Left cardiac atrium (tissue), 4 donors: ENCODE results near the gene TSPEAR. TPM values are rescaled to one million over a fixed set of nuclear protein-coding genes. Genes with fewer than 3 reads are reported as not detected.

Experiments used
- ATAC-seq, 2 donors: fragments of 200-7000 bp; cut with Tn5 transposase; one replicate each; pipeline ENCODE4 v1.9.1; 2020; ENCODE audit warnings: mild to moderate bottlenecking in 2 of 2, moderate library complexity in 2 of 2
- DNase-seq: peaks from one replicate; pipeline ENCODE4 v3.0.0-alpha.2; 2020
- intact Hi-C, 2 donors: fragments of 100-400 bp; cut with DNase I; formaldehyde crosslinking; loops; one replicate each; pipeline versions ENCODE4 v1.14.1 to v1.15.1; 2022 to 2023
- long read RNA-seq: library from polyadenylated mRNA; unstranded; transcript quantifications from one replicate; pipeline ENCODE4 v2.0.0, GENCODE V29; 2021
- total RNA-seq, 2 donors: library from RNA; stranded (reverse); fragmentation: NEBNext Ultra II Directional; extraction: Animal tissue kit (Norgen Biotek cat#: 25700); gene quantifications; one replicate each; pipeline ENCODE4 v1.2.1, GENCODE V29; 2021
- donor health status: DM: no; HTN: yes; CAD: no.
- donor health status: DM: no; HTN: yes; CAD: no; lungs with severe emphysema.
- donor health status: DM: yes; HTN: yes; CAD: no.
- donor health status: Dilated cardiomyopathy.

TSPEAR gene
- 1 to 10 TPM in 1 of 2 donors, under 1 TPM in 1; 0.39 to 1.6 TPM for total RNA-seq
- long read RNA-seq, partial matches to known transcripts: 0 of 3 reads
- long read RNA-seq, other reads (novel, unspliced or antisense): 3 of 3 reads

GRCh38 chr21:44711327-44712202, at the start of gene TSPEAR:
Gene TSPEAR, minus strand, starts transcription at chr21:44711572. Its CDS starts 58 bp downstream, at chr21:44711514.
- peak in 1 of 2 donors; percentile 12 for ATAC-seq
- no peak for DNase-seq

DNA sequence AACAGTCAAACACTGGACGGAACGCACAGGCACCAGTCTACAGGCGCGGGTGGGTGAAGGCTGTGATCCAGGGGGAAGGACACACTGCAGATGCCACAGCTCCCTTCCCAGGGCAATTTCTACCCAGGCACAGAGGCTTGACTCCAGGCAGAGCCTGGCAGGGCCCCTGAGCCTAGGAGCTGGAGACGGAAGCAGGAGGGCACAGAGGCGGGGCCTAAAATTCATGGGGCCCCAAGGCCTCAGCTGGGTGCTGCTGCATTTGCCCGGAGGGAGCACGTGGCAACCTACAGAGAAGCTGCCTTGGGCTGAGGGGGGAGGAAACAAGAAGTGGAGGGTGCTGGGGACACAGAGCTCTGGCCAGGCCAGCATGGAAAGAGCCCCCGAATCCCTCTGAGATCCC, 49.0 kb upstream of the TSPEAR start:
- ATAC-seq (no peak), DNase-seq (no peak)
- intact Hi-C loops: no loop called here

More at GRCh38 chr21:44711327-44712202, at the start of gene TSPEAR:
- intact Hi-C loops: no loop called here

DNA sequence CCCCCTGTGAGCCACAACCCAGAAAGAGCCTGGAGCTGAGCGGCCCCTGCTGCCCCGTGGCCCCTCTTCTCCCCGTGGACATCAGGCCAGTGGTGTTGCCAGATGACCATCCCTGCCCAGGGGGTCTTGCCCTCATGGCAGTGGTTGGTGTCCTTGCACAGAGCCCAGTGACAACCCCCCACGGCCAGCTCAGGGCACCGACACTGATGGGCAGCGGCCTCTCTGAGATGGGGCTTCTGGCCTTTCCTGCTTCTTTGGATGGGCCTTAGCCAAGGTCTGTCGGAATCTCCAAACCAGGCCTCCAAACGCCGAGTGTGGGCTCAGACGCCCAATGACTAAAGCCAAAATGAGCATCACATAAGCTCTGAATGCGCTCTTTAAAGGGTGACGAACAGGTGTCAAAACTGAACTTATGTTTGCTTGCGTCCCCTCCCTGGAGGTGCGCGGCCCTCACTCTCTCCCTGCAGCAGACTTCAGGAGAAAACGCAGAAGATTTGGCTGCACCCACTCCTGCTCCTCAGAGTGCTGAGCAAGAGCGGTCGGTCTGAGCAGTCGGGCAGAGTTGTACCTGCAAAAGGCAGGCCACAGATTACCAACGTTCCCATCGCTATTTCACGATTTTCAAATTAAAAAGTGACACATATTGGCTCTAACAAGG, 48.4 kb upstream of the TSPEAR start:
- no peak for ATAC-seq
- intact Hi-C loops: no loop called here
- DNase-seq: no peak

GRCh38 chr21:44758781-44759627, 47.6 kb upstream of the TSPEAR start:
- DNase-seq (no peak), ATAC-seq (no peak)
- intact Hi-C loops: no loop called here

GRCh38 chr21:44758141-44758561, 46.8 kb upstream of the TSPEAR start:
- ATAC-seq (no peak), DNase-seq (no peak)
- intact Hi-C loops: no loop called here

DNA sequence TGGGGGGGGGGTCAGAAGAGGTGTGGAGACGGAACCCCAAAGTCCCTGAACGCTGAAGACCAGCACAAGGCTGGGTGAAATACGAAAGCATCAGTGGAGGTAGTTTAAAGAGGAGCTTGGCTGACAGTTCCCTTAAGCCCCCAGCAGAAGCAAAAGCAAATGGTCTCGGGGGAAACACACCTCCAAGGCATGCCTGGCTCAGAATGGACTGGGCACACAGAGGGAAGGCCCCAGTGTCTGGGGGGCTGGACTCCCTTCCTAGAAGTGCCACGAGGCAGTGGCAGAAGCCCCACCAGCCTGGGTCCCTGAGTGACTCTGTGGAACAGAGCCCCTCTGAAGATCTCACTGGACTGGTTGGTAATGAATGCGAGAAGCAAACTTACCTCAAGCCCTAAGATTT, 46.4 kb upstream of the TSPEAR start:
- ATAC-seq: no peak
- intact Hi-C loops: no loop called here
- DNase-seq: no peak

- no peak for DNase-seq
- no peak for ATAC-seq
- intact Hi-C loops: no loop called here
Measured at GRCh38 chr21:44756423-44757185, 45.2 kb upstream of the TSPEAR start.

GRCh38 chr21:44755227-44755626, 43.9 kb upstream of the TSPEAR start:
- intact Hi-C loops: no loop called here
- DNase-seq (no peak), ATAC-seq (peak in 1 of 2 donors; percentile 15)

- intact Hi-C loops: no loop called here
- DNase-seq (no peak), ATAC-seq (no peak)
Measured at GRCh38 chr21:44753357-44753756, 42.0 kb upstream of the TSPEAR start.

DNA sequence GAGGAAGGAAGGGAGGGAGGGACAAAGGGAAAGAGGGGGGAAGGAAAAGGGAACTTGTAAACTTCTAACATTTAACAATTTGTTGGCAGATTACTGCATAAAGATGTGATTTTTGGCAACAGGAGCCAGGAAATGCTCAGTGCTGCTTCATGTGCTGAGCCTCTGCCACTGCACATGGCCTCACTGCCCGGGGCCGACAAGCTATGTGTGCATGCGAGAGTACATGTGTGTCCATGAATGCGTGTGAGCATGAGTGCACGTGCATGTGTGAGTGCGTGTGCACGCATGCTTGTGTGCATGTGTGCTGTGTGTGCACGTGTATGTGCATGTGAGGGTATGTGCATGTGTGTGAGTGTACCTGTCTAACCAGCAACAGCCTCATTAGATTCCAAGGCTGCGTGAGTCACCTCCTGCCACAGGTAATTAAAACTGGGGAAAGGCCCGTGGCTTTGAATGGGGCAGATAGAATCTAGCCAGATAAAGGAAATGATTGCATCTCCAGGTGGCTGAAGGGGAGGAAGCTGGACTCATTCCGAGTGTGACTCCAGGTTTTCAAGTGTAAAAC, 41.4 kb upstream of the TSPEAR start:
- intact Hi-C loops: no loop called here
- ATAC-seq: no peak
- DNase-seq: no peak

- no peak for ATAC-seq
- DNase-seq: no peak
- intact Hi-C loops: no loop called here
Measured at GRCh38 chr21:44751799-44752636, 40.6 kb upstream of the TSPEAR start.

DNA sequence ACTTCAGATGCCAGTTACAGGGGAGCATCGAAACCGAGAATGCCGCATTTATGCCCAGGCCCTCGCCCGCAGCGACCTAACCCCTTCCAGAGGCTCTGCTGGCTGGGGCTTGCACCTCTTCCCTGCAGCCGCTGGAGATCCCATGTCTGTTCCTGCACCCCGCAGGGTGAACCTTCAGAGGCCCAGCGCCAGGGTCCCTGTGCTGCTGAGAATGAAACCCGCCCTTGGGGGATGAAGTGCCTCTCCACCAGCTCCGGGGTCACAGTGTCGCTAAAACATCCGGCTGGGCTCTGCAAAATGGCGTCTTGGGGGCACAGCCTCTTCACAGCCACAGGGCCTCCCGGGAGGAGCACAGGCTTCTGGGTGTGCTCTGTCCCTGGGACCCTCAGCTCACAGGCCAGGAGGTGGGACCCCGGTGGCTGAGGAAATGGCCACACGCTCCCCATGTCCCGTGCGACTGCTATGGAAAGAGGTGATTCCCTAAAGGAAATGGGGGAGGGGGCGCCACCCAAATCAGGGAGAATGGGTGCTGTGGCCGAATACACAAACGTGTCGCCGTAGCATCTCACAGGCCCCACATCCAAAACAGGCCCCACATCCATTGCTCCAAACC, 39.9 kb upstream of the TSPEAR start:
- ATAC-seq (no peak), DNase-seq (no peak)
- intact Hi-C loops: no loop called here

DNA sequence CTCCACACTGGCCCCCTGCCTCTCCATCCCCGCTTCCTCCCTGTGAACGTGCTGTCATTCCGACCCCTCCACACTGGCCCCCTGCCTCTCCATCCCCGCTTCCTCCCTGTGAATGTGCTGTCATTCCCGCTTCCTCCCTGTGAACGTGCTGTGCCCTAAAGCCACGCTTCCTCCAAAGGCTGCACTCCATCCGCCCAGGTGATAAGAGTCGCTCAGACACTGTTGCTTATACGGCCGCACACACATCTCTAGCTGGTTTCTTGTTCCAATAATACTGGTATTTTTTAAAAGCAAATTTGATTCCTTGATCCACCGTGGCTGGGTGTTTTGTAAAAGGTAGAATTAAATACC, 39.3 kb upstream of the TSPEAR start:
- DNase-seq (no peak), ATAC-seq (no peak)
- intact Hi-C loops: no loop called here

DNA sequence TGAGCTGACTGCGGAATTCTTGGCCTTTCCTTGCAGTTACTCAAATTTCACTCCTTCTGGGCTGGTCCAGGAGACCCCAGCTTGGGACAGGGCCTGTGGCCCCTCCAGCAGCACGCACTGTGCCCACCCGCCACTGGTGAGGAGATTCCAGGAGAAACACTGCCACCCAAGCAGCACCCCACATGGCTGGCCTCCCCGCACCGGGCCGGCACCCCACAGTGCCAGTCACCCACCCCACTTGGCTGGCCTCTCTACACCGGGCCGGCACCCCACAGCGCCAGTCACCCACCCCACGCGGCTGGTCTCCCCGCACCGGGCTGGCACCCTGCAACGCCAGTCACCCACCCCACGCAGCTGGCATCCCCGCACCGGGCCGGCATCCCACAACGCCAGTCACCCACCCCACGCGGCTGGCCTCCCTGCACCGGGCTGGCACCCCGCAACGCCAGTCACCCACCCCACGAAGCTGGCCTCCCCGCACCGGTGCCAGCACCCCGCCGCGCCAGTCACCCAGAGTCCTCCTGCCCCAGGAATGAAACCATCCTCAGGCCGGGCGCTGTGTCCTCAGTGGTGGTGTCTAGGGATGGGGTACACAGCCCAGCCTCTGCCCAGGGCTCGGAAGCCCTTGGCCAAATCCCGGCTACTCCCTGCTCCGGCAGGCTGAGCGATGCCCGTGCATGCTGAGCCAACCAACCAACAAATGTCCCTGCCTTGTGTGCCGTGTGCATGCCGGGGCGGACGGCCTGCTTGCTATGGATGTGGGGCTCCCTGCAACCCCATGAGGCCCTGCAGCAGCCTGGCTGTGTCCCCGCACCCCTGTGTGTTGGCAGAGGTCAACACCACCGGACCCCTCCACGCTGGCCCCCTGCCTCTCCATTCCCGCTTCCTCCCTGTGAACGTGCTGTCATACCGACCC, 38.6 kb upstream of the TSPEAR start:
- DNase-seq (no peak), ATAC-seq (no peak)
- intact Hi-C loops: no loop called here

GRCh38 chr21:44749116-44749758, 37.9 kb upstream of the TSPEAR start:
- DNase-seq: no peak
- ATAC-seq: no peak
- intact Hi-C loops: no loop called here

DNA sequence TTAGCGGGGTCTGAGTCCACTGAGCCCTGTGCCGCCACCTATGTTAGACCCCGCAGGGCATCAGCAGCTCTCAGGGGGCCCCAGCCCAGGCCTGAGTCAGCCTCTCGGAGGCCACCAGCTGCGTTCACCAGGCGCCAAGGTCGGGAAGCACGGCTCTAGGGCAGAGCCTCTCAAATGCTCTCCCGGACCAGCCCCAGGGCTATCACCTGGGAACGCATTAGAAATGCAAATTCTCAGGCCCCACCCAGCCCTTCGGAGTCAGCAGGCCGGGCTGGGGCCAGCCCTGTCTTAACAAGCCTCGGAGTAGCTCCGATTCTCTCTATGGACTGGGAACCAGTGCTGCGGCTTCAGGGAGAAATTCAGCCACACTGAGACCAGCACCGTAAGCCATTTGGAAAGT, 37.2 kb upstream of the TSPEAR start:
- ATAC-seq: no peak
- intact Hi-C loops: no loop called here
- no peak for DNase-seq
